ENCODE measurements around the gene DEDD. TPM values are rescaled to one million over a fixed set of nuclear protein-coding genes. Genes with fewer than 3 reads are reported as not detected.
A peak's percentile ranks its signal among the peaks of the same experiment; 100 is the strongest.

DEDD gene
- total RNA-seq, 1 experiment from 2014 or later = 39.2 TPM

GRCh38 chr1:161165742-161166668 is 33.5 kb upstream of the DEDD start, which contains the start of gene PPOX:
PPOX (plus strand) TSS chr1:161166426; CDS start chr1:161166848, 422 bp downstream.
- Histone ChIP-seq H3K9me3 (ENCODE audit: low read length) (no peaks in the 10 kb centered on the region), H3K27ac (ENCODE audit: low read length) (peak within 1 kb of the TSS; percentile 70), H4K20me1 (ENCODE audit: low read length) (no peaks in the 10 kb centered on the region), H3K4me3 (ENCODE audit: low read length) (peak within 1 kb of the TSS; percentile 75), H3K9ac (ENCODE audit: low read length) (peak within 1 kb of the TSS; percentile 71), H3K79me2 (ENCODE audit: low read length) (peaks cover 7% of the 10 kb centered on the region; the same call in 1 of the 2 replicates), H2AFZ (ENCODE audit: low read length) (peak within 1 kb of the TSS; percentile 88), H3K36me3 (ENCODE audit: low read depth, low read length) (peaks cover 12% of the 10 kb centered on the region; the same call in 1 of the 2 replicates), H3K27me3 (ENCODE audit: low read length) (no peaks in the 10 kb centered on the region), H3K4me1 (ENCODE audit: insufficient read depth, low read length) (peaks cover 19% of the 10 kb centered on the region), H3K9me2 (replicated peaks; ENCODE audit: low read length) (no peaks in the 10 kb centered on the region), H3K4me2 (ENCODE audit: low read length) (peak within 1 kb of the TSS; percentile 92), H3F3A (ENCODE audit: low read length, unreplicated experiment) (peaks cover 10% of the 10 kb centered on the region)
- intact Hi-C loops (cut with micrococcal nuclease) = no loop called here
- ChIA-PET CTCF (interaction anchor here (0.8 to 1.6 kb wide), 6 partner anchors 11 to 216 kb away, joined by 3 to 5 read pairs (median 4); partner anchors contain the start of genes B4GALT3, TOMM40L and UFC1), POLR2A (ENCODE audit: unreplicated experiment) (interaction anchor here (0.5 to 1.0 kb wide), 4 partner anchors 48 to 1925 kb away, joined by 3 to 6 read pairs (median 4); partner anchors contain the start of genes IGSF8, NIT1 and PFDN2)
- peak; percentile 99 for DNase-seq
- TF ChIP-seq, protein P1, sequence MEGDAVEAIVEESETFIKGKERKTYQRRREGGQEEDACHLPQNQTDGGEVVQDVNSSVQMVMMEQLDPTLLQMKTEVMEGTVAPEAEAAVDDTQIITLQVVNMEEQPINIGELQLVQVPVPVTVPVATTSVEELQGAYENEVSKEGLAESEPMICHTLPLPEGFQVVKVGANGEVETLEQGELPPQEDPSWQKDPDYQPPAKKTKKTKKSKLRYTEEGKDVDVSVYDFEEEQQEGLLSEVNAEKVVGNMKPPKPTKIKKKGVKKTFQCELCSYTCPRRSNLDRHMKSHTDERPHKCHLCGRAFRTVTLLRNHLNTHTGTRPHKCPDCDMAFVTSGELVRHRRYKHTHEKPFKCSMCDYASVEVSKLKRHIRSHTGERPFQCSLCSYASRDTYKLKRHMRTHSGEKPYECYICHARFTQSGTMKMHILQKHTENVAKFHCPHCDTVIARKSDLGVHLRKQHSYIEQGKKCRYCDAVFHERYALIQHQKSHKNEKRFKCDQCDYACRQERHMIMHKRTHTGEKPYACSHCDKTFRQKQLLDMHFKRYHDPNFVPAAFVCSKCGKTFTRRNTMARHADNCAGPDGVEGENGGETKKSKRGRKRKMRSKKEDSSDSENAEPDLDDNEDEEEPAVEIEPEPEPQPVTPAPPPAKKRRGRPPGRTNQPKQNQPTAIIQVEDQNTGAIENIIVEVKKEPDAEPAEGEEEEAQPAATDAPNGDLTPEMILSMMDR (conservative IDR thresholded peaks at IDR 0.05; ENCODE audit: low read depth, low read length) = peak; percentile 72
- no peak for TF ChIP-seq EZH2phosphoT487 (IDR thresholded peaks at IDR 0.05; ENCODE audit: borderline replicate concordance, low read length)
- ATAC-seq = peak; percentile 91
- BruUV-seq (replicated peaks) = TSS peak; percentile 83

- ChIA-PET POLR2A (ENCODE audit: unreplicated experiment) (interaction anchor here (0.6 to 1.0 kb wide), 3 partner anchors 34 to 66 kb away, joined by 3 to 27 read pairs (median 6); partner anchors contain the start of genes NIT1 and PFDN2), CTCF (interaction anchor here (1.2 to 1.6 kb wide), 3 partner anchors 12 to 217 kb away, joined by 4 to 5 read pairs (median 5); partner anchors contain the start of gene B4GALT3)
- H3F3A ChIP-seq (ENCODE audit: low read length, unreplicated experiment) = peaks cover 10% of the 10 kb centered on the region
- peaks cover 4% of the 10 kb centered on the region; the same call in 1 of the 2 replicates for H3K36me3 ChIP-seq (ENCODE audit: low read depth, low read length)
- H3K9me3 ChIP-seq (ENCODE audit: low read length) = no peaks in the 10 kb centered on the region
- peaks cover 17% of the 10 kb centered on the region for H3K79me2 ChIP-seq (ENCODE audit: low read length)
- H3K4me1 ChIP-seq (ENCODE audit: insufficient read depth, low read length) = peaks cover 28% of the 10 kb centered on the region
- intact Hi-C loops (cut with micrococcal nuclease) = no loop called here
- H4K20me1 ChIP-seq (ENCODE audit: low read length) = no peaks in the 10 kb centered on the region
- peak overlapping the region; percentile 88 for H2AFZ ChIP-seq (ENCODE audit: low read length)
- no peaks in the 10 kb centered on the region for H3K27me3 ChIP-seq (ENCODE audit: low read length)
- TF ChIP-seq EZH2phosphoT487 (IDR thresholded peaks at IDR 0.05; ENCODE audit: borderline replicate concordance, low read length) = no peak
- TF ChIP-seq EZH2 (IDR thresholded peaks at IDR 0.05; ENCODE audit: low read length, unreplicated experiment) = no peak
- TF ChIP-seq, protein P1 (conservative IDR thresholded peaks at IDR 0.05; ENCODE audit: low read depth, low read length) = no peak
- no peaks in the 10 kb centered on the region for H3K9me2 ChIP-seq (replicated peaks; ENCODE audit: low read length)
- ATAC-seq (no peak), DNase-seq (no peak)
- no TSS peak for BruUV-seq (replicated peaks)
- H3K9ac ChIP-seq (ENCODE audit: low read length) = peak overlapping the region; percentile 57
- peak overlapping the region; percentile 92 for H3K4me2 ChIP-seq (ENCODE audit: low read length)
- peak overlapping the region; percentile 75 for H3K4me3 ChIP-seq (ENCODE audit: low read length)
- peak overlapping the region; percentile 70 for H3K27ac ChIP-seq (ENCODE audit: low read length)
These were observed 32.6 kb upstream of the DEDD start for GRCh38 chr1:161164901-161165610.

Data from PC-3 (cell line).